ENCODE data around the gene C21orf91. TPM values are rescaled to one million over a fixed set of nuclear protein-coding genes. Genes with fewer than 3 reads are reported as not detected.
A peak's percentile ranks its signal among the peaks of the same experiment; 100 is the strongest.

The C21orf91 gene
- polyA plus RNA-seq, 1 experiment = 17.5 TPM

DNA sequence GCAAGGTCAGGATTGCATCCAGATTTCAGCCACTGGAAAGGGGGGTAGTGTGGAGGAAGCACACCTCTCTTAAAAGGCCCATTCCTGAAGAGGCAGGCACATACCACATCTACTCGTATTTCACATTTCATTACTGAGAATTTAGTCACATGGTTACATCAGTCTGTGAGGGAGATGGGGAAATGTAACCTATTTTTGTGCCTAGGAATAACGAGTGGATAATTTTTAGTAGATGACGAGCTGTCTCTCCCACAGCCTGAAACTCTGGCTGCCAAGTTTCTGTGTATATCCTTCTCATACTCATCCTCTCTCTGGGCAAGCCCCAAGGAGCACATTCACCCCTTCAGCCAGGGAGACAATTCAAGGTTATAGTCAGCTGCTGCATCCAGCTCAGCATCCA, 10.3 kb upstream of the C21orf91 start:
- DNase-seq (ENCODE audit: low read depth, low spot score) = peak; percentile 27
- H3K27ac ChIP-seq (ENCODE audit: low read depth, low read length) = peak overlapping the region; percentile 40
- no peaks in the 10 kb centered on the region for H3K9me3 ChIP-seq (ENCODE audit: control insufficient read depth, insufficient read depth, low read length)
- no peaks in the 10 kb centered on the region for H3K27me3 ChIP-seq (ENCODE audit: control insufficient read depth, insufficient read depth, low read length)
- no peak overlapping the region for H3K4me3 ChIP-seq (ENCODE audit: low read depth, low read length)
- ChIA-PET CTCF (interaction anchor here (1.1 kb wide), 1 partner anchor 150 kb away, joined by 3 read pairs; no protein-coding TSS in a partner anchor), POLR2A (interaction anchor here (0.9 kb wide), 1 partner anchor 19 kb away, joined by 4 read pairs; no protein-coding TSS in a partner anchor)
- TF ChIP-seq, protein P1, sequence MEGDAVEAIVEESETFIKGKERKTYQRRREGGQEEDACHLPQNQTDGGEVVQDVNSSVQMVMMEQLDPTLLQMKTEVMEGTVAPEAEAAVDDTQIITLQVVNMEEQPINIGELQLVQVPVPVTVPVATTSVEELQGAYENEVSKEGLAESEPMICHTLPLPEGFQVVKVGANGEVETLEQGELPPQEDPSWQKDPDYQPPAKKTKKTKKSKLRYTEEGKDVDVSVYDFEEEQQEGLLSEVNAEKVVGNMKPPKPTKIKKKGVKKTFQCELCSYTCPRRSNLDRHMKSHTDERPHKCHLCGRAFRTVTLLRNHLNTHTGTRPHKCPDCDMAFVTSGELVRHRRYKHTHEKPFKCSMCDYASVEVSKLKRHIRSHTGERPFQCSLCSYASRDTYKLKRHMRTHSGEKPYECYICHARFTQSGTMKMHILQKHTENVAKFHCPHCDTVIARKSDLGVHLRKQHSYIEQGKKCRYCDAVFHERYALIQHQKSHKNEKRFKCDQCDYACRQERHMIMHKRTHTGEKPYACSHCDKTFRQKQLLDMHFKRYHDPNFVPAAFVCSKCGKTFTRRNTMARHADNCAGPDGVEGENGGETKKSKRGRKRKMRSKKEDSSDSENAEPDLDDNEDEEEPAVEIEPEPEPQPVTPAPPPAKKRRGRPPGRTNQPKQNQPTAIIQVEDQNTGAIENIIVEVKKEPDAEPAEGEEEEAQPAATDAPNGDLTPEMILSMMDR (IDR thresholded peaks at IDR 0.05; ENCODE audit: low read depth, low read length) = no peak

GRCh38 chr21:17828223-17828622, 9.1 kb upstream of the C21orf91 start:
- no peak overlapping the region for H3K4me3 ChIP-seq (ENCODE audit: low read depth, low read length)
- H3K27ac ChIP-seq (ENCODE audit: low read depth, low read length) = no peak overlapping the region
- TF ChIP-seq, protein P1 (IDR thresholded peaks at IDR 0.05; ENCODE audit: low read depth, low read length) = no peak
- no peak for DNase-seq (ENCODE audit: low read depth, low spot score)
- CTCF ChIA-PET = interaction anchor here (0.6 kb wide), 1 partner anchor 1634 kb away, joined by 3 read pairs; no protein-coding TSS in a partner anchor
- H3K9me3 ChIP-seq (ENCODE audit: control insufficient read depth, insufficient read depth, low read length) = no peaks in the 10 kb centered on the region
- POLR2A ChIA-PET = interaction anchor here (1.0 to 1.3 kb wide), 2 partner anchors 10 to 20 kb away, joined by 3 to 6 read pairs; partner anchors contain the start of gene C21orf91
- H3K27me3 ChIP-seq (ENCODE audit: control insufficient read depth, insufficient read depth, low read length) = no peaks in the 10 kb centered on the region

DNA sequence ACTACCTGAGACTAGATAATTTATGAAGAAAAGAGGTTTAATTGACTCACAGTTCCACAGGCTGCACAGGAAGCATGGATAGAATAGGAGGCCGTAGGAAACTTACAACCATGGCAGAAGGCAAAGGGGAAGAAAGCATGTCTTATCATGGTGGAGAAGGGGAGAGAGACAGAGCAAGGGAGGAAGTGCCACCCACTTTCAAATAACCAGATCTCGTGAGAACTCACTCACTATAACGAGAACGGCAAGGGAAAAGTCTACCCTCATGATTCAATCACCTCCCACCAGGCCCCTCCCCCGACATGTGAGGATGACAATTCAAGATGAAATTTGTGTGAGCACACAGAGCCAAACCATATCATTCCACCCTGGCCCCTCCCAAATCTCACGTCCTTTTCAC, 4.7 kb upstream of the C21orf91 start:
- Histone ChIP-seq H3K27ac (ENCODE audit: low read depth, low read length) (no peak overlapping the region), H3K4me3 (ENCODE audit: low read depth, low read length) (no peak overlapping the region), H3K9me3 (ENCODE audit: control insufficient read depth, insufficient read depth, low read length) (no peaks in the 10 kb centered on the region), H3K27me3 (ENCODE audit: control insufficient read depth, insufficient read depth, low read length) (no peaks in the 10 kb centered on the region)
- ChIA-PET POLR2A (no interaction called here), CTCF (no interaction called here)
- DNase-seq (ENCODE audit: low read depth, low spot score) = no peak
- TF ChIP-seq, protein P1 (IDR thresholded peaks at IDR 0.05; ENCODE audit: low read depth, low read length) = no peak

- POLR2A ChIA-PET = no interaction called here
- TF ChIP-seq, protein P1 (IDR thresholded peaks at IDR 0.05; ENCODE audit: low read depth, low read length) = no peak
- Histone ChIP-seq H3K27ac (ENCODE audit: low read depth, low read length) (no peak overlapping the region), H3K27me3 (ENCODE audit: control insufficient read depth, insufficient read depth, low read length) (no peaks in the 10 kb centered on the region), H3K4me3 (ENCODE audit: low read depth, low read length) (no peak overlapping the region), H3K9me3 (ENCODE audit: control insufficient read depth, insufficient read depth, low read length) (no peaks in the 10 kb centered on the region)
- DNase-seq (ENCODE audit: low read depth, low spot score) = no peak
- CTCF ChIA-PET = no interaction called here
These were observed 2.0 kb upstream of the C21orf91 start for GRCh38 chr21:17821121-17821520.

- peak overlapping the region; percentile 63 for H3K27ac ChIP-seq (ENCODE audit: low read depth, low read length)
- no peaks in the 10 kb centered on the region for H3K9me3 ChIP-seq (ENCODE audit: control insufficient read depth, insufficient read depth, low read length)
- peak overlapping the region; percentile 81 for H3K4me3 ChIP-seq (ENCODE audit: low read depth, low read length)
- peak; percentile 53 for DNase-seq (ENCODE audit: low read depth, low spot score)
- no peaks in the 10 kb centered on the region for H3K27me3 ChIP-seq (ENCODE audit: control insufficient read depth, insufficient read depth, low read length)
- CTCF ChIA-PET = interaction anchor here (1.0 kb wide), 2 partner anchors 95 to 105 kb away, joined by 3 to 5 read pairs; no protein-coding TSS in a partner anchor
- TF ChIP-seq, protein P1 (IDR thresholded peaks at IDR 0.05; ENCODE audit: low read depth, low read length) = no peak
- POLR2A ChIA-PET = interaction anchor here (2.6 kb wide), 1 partner anchor 29 kb away, joined by 23 read pairs; no protein-coding TSS in a partner anchor
These were observed 697 bp upstream of the C21orf91 start for GRCh38 chr21:17819877-17820229.
